Astrocyte (in vitro differentiated cells and primary cell): ENCODE data around the gene CMTM7. TPM values are rescaled to one million over a fixed set of nuclear protein-coding genes. Genes with fewer than 3 reads are reported as not detected.

Source experiments
- DNase-seq: peaks from one replicate; pipeline ENCODE4 v3.0.0-alpha.2; 2010; ENCODE audit warnings: low read depth
- FAIRE-seq: peaks from 2 replicates; lab custom pipeline; 2011; peaks lifted over from hg19 to GRCh38; lab: Jason Lieb, UNC
- H2AFZ ChIP-seq: 2 replicates; pipeline ENCODE4 v1.6.0; 2012; ENCODE audit warnings: low read depth, low read length, inconsistent platforms
- H3K27ac ChIP-seq: 2 replicates; pipeline ENCODE4 v1.5.1; 2011; ENCODE audit warnings: low read depth, low read length, inconsistent platforms
- H3K27me3 ChIP-seq: 2 replicates; pipeline ENCODE4 v1.6.0; 2011; ENCODE audit warnings: low read length, inconsistent platforms; ENCODE audit not compliant: insufficient read depth
- H3K36me3 ChIP-seq: 2 replicates; pipeline ENCODE4 v1.5.1; 2011; ENCODE audit warnings: low read length, inconsistent platforms; ENCODE audit not compliant: insufficient read depth
- H3K4me1 ChIP-seq: 2 replicates; pipeline ENCODE4 v1.5.1; 2011; ENCODE audit warnings: low read length, inconsistent platforms; ENCODE audit not compliant: insufficient read depth
- H3K4me2 ChIP-seq: 2 replicates; pipeline ENCODE4 v1.6.0; 2012; ENCODE audit warnings: low read length, inconsistent platforms
- H3K4me3 ChIP-seq: 2 replicates; pipeline ENCODE4 v1.5.1; 2011; ENCODE audit warnings: low read depth, mild to moderate bottlenecking, low read length, inconsistent platforms; ENCODE audit not compliant: insufficient read depth
- H3K79me2 ChIP-seq: 2 replicates; pipeline ENCODE4 v1.6.0; 2012; ENCODE audit warnings: mild to moderate bottlenecking, low read length, inconsistent platforms; ENCODE audit not compliant: insufficient read depth
- H3K9ac ChIP-seq: 2 replicates; pipeline ENCODE4 v1.6.0; 2012; ENCODE audit warnings: mild to moderate bottlenecking, low read length, inconsistent platforms
- H3K9me3 ChIP-seq: 2 replicates; pipeline ENCODE4 v1.5.1; 2012; ENCODE audit warnings: low read depth, mild to moderate bottlenecking, low read length, inconsistent platforms; ENCODE audit not compliant: insufficient read depth
- H4K20me1 ChIP-seq: 2 replicates; pipeline ENCODE4 v1.6.0; 2012; ENCODE audit warnings: low read length, inconsistent platforms; ENCODE audit not compliant: insufficient read depth
- H3K27ac Mint-ChIP-seq: one replicate; pipeline ENCODE4 v1.8.0; 2021; ENCODE audit warnings: mild to moderate bottlenecking, mixed read lengths; ENCODE audit not compliant: unreplicated experiment
- H3K27me3 Mint-ChIP-seq: one replicate; pipeline ENCODE4 v1.8.0; 2021; ENCODE audit warnings: low read depth, mixed read lengths; ENCODE audit not compliant: unreplicated experiment
- H3K36me3 Mint-ChIP-seq: one replicate; pipeline ENCODE4 v1.8.0; 2021; ENCODE audit warnings: low read depth, mixed read lengths; ENCODE audit not compliant: unreplicated experiment
- H3K4me1 Mint-ChIP-seq: one replicate; pipeline ENCODE4 v1.8.0; 2021; ENCODE audit warnings: low read depth, mixed read lengths; ENCODE audit not compliant: unreplicated experiment
- H3K4me3 Mint-ChIP-seq: one replicate; pipeline ENCODE4 v1.8.0; 2021; ENCODE audit warnings: mild to moderate bottlenecking, moderate library complexity, mixed read lengths; ENCODE audit not compliant: unreplicated experiment
- H3K9me3 Mint-ChIP-seq: one replicate; pipeline ENCODE4 v1.8.0; 2021; ENCODE audit warnings: mild to moderate bottlenecking, mixed read lengths; ENCODE audit not compliant: unreplicated experiment
- CTCF ChIP-seq: IDR thresholded peaks from 2 replicates; pipeline ENCODE4 v1.5.1; 2011; ENCODE audit warnings: low read depth, mild to moderate bottlenecking, inconsistent platforms, low read length, moderate library complexity; ENCODE audit not compliant: insufficient read depth
- EZH2 ChIP-seq: IDR thresholded peaks from 2 replicates; pipeline ENCODE4 v1.6.1; 2012; ENCODE audit warnings: mild to moderate bottlenecking, low read length, inconsistent platforms; ENCODE audit not compliant: insufficient read depth
- total RNA-seq: library from RNA; stranded (reverse); gene quantifications from 2 replicates; pipeline ENCODE4 v1.2.1, GENCODE V29; 2021

The CMTM7 gene
- total RNA-seq, 1 donor from 2014 or later: 23.9 TPM

GRCh38 chr3:32392536-32393302 is 1.1 kb downstream of the CMTM7 start:
- Histone ChIP-seq H3K27me3 (no peaks in the 10 kb centered on the region), H3K9ac (peak overlapping the region; percentile 87), H3K4me2 (peak overlapping the region; percentile 96), H3K4me3 (peak overlapping the region; percentile 80), H4K20me1 (peaks cover 22% of the 10 kb centered on the region), H3K36me3 (no peaks in the 10 kb centered on the region), H3K27ac (peak overlapping the region; percentile 48), H3K4me1 (peaks cover 4% of the 10 kb centered on the region), H3K79me2 (peaks cover 44% of the 10 kb centered on the region), H3K9me3 (no peaks in the 10 kb centered on the region), H2AFZ (peak overlapping the region; percentile 97)
- Mint-ChIP-seq H3K36me3 (no peaks in the 10 kb centered on the region), H3K4me3 (peak overlapping the region; percentile 96), H3K9me3 (no peaks in the 10 kb centered on the region), H3K4me1 (peaks cover 7% of the 10 kb centered on the region), H3K27me3 (no peaks in the 10 kb centered on the region), H3K27ac (peak overlapping the region; percentile 89)
- DNase-seq (peak; percentile 57), FAIRE-seq (no peak)
- no peak for TF ChIP-seq CTCF
- no peak for TF ChIP-seq EZH2

GRCh38 chr3:32395496-32395895 is 3.8 kb downstream of the CMTM7 start:
- Histone ChIP-seq H3K4me2 (no peak overlapping the region), H3K9me3 (no peaks in the 10 kb centered on the region), H4K20me1 (peaks cover 26% of the 10 kb centered on the region), H3K27me3 (no peaks in the 10 kb centered on the region), H3K4me1 (peaks cover 4% of the 10 kb centered on the region), H2AFZ (no peak overlapping the region), H3K36me3 (no peaks in the 10 kb centered on the region), H3K27ac (no peak overlapping the region), H3K9ac (no peak overlapping the region), H3K4me3 (no peak overlapping the region), H3K79me2 (peaks cover 63% of the 10 kb centered on the region)
- no peak overlapping the region for H3K4me3 Mint-ChIP-seq
- no peaks in the 10 kb centered on the region for H3K36me3 Mint-ChIP-seq
- no peaks in the 10 kb centered on the region for H3K9me3 Mint-ChIP-seq
- no peaks in the 10 kb centered on the region for H3K27me3 Mint-ChIP-seq
- peaks cover 7% of the 10 kb centered on the region for H3K4me1 Mint-ChIP-seq
- FAIRE-seq: no peak
- H3K27ac Mint-ChIP-seq: no peak overlapping the region
- no peak for DNase-seq
- TF ChIP-seq EZH2 (no peak), CTCF (no peak)

GRCh38 chr3:32397941-32398340 is 6.3 kb downstream of the CMTM7 start:
- no peak overlapping the region for H3K9ac ChIP-seq
- no peaks in the 10 kb centered on the region for H3K27me3 ChIP-seq
- no peak for DNase-seq
- no peak overlapping the region for H3K4me3 Mint-ChIP-seq
- H2AFZ ChIP-seq: no peak overlapping the region
- no peaks in the 10 kb centered on the region for H3K36me3 Mint-ChIP-seq
- H3K4me1 Mint-ChIP-seq: peaks cover 11% of the 10 kb centered on the region
- H3K4me1 ChIP-seq: peaks cover 9% of the 10 kb centered on the region
- peaks cover 23% of the 10 kb centered on the region for H4K20me1 ChIP-seq
- H3K4me3 ChIP-seq: no peak overlapping the region
- no peaks in the 10 kb centered on the region for H3K9me3 ChIP-seq
- FAIRE-seq: no peak
- no peaks in the 10 kb centered on the region for H3K27me3 Mint-ChIP-seq
- H3K4me2 ChIP-seq: no peak overlapping the region
- no peak for TF ChIP-seq CTCF
- TF ChIP-seq EZH2: no peak
- H3K27ac ChIP-seq: no peak overlapping the region
- H3K27ac Mint-ChIP-seq: no peak overlapping the region
- H3K79me2 ChIP-seq: peaks cover 59% of the 10 kb centered on the region
- no peaks in the 10 kb centered on the region for H3K9me3 Mint-ChIP-seq
- no peaks in the 10 kb centered on the region for H3K36me3 ChIP-seq
